SK-N-SH treated with all-trans-retinoic acid at 6 μM for 48 hours (cell line): ENCODE measurements around the gene CFAP97D1.

Source experiments
- ATAC-seq: fragments of 200-7000 bp; cut with Tn5 transposase; 3 replicates; pipeline ENCODE4 v1.9.1; 2020; ENCODE audit warnings: mild to moderate bottlenecking, moderate library complexity
- ARNTL ChIP-seq: fragments of 450-650 bp; formaldehyde crosslinking; IDR thresholded peaks from 2 replicates; pipeline ENCODE4 v1.5.0; 2020; ENCODE audit warnings: low read depth, mild to moderate bottlenecking, moderate library complexity, borderline replicate concordance
- BACH2 ChIP-seq: fragments of 250-450 bp; sonication (Bioruptor Pico); IDR thresholded peaks from 2 replicates; pipeline ENCODE4 v1.9.0; 2021; ENCODE audit warnings: mild to moderate bottlenecking, borderline replicate concordance
- CSDC2 ChIP-seq: fragments of 250-450 bp; sonication (Bioruptor Pico); IDR thresholded peaks from 2 replicates; pipeline ENCODE4 v1.5.0; 2020; ENCODE audit warnings: mild to moderate bottlenecking, moderate library complexity
- CSRNP3 ChIP-seq: fragments of 250-450 bp; sonication (Bioruptor Pico); IDR thresholded peaks from 2 replicates; pipeline ENCODE4 v1.5.1; 2021; ENCODE audit warnings: mild to moderate bottlenecking, moderate library complexity
- ESRRG ChIP-seq: fragments of 250-450 bp; sonication (Bioruptor Pico); IDR thresholded peaks from 2 replicates; pipeline ENCODE4 v1.6.1; 2021; ENCODE audit warnings: mild to moderate bottlenecking
- GLIS3 ChIP-seq: fragments of 250-450 bp; sonication (Bioruptor Pico); IDR thresholded peaks from 2 replicates; pipeline ENCODE4 v1.5.0; 2020; ENCODE audit warnings: mild to moderate bottlenecking, moderate library complexity
- ISL1 ChIP-seq: fragments of 250-450 bp; sonication (Bioruptor Pico); IDR thresholded peaks from 2 replicates; pipeline ENCODE4 v2.1.2; 2022; ENCODE audit warnings: mild to moderate bottlenecking, moderate library complexity
- OSR1 ChIP-seq: fragments of 250-450 bp; sonication (Bioruptor Pico); IDR thresholded peaks from 2 replicates; pipeline ENCODE4 v1.8.0; 2022; ENCODE audit warnings: moderate library complexity, mild to moderate bottlenecking, inconsistent platforms
- PPARA ChIP-seq: fragments of 250-450 bp; sonication (Bioruptor Pico); IDR thresholded peaks from 2 replicates; pipeline ENCODE4 v1.5.0; 2020; ENCODE audit warnings: mild to moderate bottlenecking, borderline replicate concordance
- RARB ChIP-seq: fragments of 250-450 bp; sonication (Bioruptor Pico); IDR thresholded peaks from 2 replicates; pipeline ENCODE4 v1.8.0; 2021; ENCODE audit warnings: mild to moderate bottlenecking, moderate library complexity
- SNAI2 ChIP-seq: fragments of 250-450 bp; sonication (Bioruptor Pico); IDR thresholded peaks from 2 replicates; pipeline ENCODE4 v1.5.0; 2020; ENCODE audit warnings: mild to moderate bottlenecking, moderate library complexity
- TCF4 ChIP-seq: fragments of 250-450 bp; sonication (Bioruptor Pico); IDR thresholded peaks from 2 replicates; pipeline ENCODE4 v1.8.0; 2021; ENCODE audit warnings: mild to moderate bottlenecking, moderate library complexity, borderline replicate concordance
- TOX ChIP-seq: fragments of 250-450 bp; sonication (Bioruptor Pico); IDR thresholded peaks from 2 replicates; pipeline ENCODE4 v1.8.0; 2021; ENCODE audit warnings: mild to moderate bottlenecking, moderate library complexity, borderline replicate concordance
- ZC3H10 ChIP-seq: fragments of 250-450 bp; sonication (Bioruptor Pico); IDR thresholded peaks from 2 replicates; pipeline ENCODE4 v1.5.1; 2021; ENCODE audit warnings: mild to moderate bottlenecking, moderate library complexity
- ZFP3 ChIP-seq: fragments of 250-450 bp; sonication (Bioruptor Pico); IDR thresholded peaks from 2 replicates; pipeline ENCODE4 v1.5.0; 2020; ENCODE audit warnings: mild to moderate bottlenecking, moderate library complexity
- ZFP30 ChIP-seq: fragments of 450-650 bp; formaldehyde crosslinking; IDR thresholded peaks from 2 replicates; pipeline ENCODE4 v1.5.0; 2022; ENCODE audit warnings: mild to moderate bottlenecking, moderate library complexity
- ZNF565 ChIP-seq: fragments of 450-650 bp; formaldehyde crosslinking; conservative IDR thresholded peaks from 2 replicates; pipeline ENCODE4 v1.5.0; 2020; ENCODE audit warnings: low read depth, mild to moderate bottlenecking, moderate library complexity
- ZNF8 ChIP-seq: fragments of 450-650 bp; formaldehyde crosslinking; IDR thresholded peaks from 2 replicates; pipeline ENCODE4 v1.5.0; 2020; ENCODE audit warnings: mild to moderate bottlenecking, moderate library complexity
- TF ChIP-seq, protein P1 (sequence below): fragments of 250-450 bp; sonication (Bioruptor Pico); IDR thresholded peaks from 2 replicates; pipeline ENCODE4 v1.5.1; 2020; ENCODE audit warnings: low read depth, mild to moderate bottlenecking, moderate library complexity
- TF ChIP-seq, protein P2 (sequence below): fragments of 250-450 bp; sonication (Bioruptor Pico); IDR thresholded peaks from 2 replicates; pipeline ENCODE4 v1.5.0; 2020; ENCODE audit warnings: mild to moderate bottlenecking, moderate library complexity
- TF ChIP-seq, protein P3 (sequence below): fragments of 250-450 bp; sonication (Bioruptor Pico); IDR thresholded peaks from 2 replicates; pipeline ENCODE4 v1.8.0; 2021; ENCODE audit warnings: low read depth, mild to moderate bottlenecking, moderate library complexity, borderline replicate concordance
- TF ChIP-seq, protein P4 (sequence below): fragments of 250-450 bp; sonication (Bioruptor Pico); IDR thresholded peaks from 2 replicates; pipeline ENCODE4 v1.8.0; 2020; ENCODE audit warnings: mild to moderate bottlenecking, moderate library complexity, borderline replicate concordance

Gene CFAP97D1

DNA sequence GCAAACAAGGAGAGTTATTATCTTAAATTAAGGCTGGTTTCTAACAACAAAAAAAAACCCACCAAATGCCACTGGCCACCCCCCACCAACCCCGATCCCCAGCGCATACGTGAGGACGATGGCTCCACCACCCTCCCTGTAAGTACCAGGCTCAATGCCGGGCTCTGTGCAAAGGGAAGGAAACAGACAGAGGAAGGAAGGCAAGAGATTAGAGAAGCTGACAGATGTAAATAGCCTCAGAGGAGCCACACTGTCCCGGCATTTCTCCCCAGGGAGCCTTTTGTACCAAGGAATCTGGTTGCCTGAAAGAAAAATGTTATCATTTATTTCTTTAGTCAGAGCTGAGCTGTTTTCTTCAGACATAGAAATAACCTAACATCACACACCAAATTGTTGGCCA lies 34.7 kb upstream of the CFAP97D1 start:
- TF ChIP-seq ZFP3 = no peak
- no peak for TF ChIP-seq CSDC2 (CRISPR knock-in tag)
- no peak for ATAC-seq

DNA sequence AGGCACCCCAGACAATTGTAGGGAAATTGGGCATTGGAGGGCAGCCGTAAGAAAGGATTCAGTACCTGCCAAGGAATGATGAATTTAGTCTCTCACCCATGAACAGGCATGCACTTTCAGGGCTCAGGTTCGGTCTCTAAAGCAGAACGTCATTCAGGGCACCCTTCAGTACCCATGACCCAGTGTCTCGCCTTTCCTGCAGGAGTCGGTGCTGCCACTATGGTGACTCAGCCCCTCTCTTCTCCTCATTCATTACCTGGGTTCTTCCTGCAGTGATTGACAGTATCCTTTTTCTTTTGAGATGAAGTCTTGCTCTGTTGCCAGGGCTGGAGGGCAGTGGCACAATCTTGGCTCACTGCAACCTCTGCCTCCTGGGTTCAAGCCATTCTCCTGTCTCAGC lies 30.1 kb upstream of the CFAP97D1 start:
- TF ChIP-seq OSR1 (no peak), ISL1 (CRISPR knock-in tag) (no peak), SNAI2 (CRISPR knock-in tag) (no peak), ZC3H10 (CRISPR knock-in tag) (no peak), GLIS3 (no peak), TOX (no peak), TCF4 (CRISPR knock-in tag) (no peak), BACH2 (no peak), ZNF8 (CRISPR knock-in tag) (no peak), PPARA (no peak), CSRNP3 (no peak), RARB (CRISPR knock-in tag) (no peak), ZFP30 (CRISPR knock-in tag) (no peak), ZFP3 (no peak), ARNTL (no peak), ESRRG (CRISPR knock-in tag) (no peak), ZNF565 (CRISPR knock-in tag) (no peak)
- TF ChIP-seq, protein P1, sequence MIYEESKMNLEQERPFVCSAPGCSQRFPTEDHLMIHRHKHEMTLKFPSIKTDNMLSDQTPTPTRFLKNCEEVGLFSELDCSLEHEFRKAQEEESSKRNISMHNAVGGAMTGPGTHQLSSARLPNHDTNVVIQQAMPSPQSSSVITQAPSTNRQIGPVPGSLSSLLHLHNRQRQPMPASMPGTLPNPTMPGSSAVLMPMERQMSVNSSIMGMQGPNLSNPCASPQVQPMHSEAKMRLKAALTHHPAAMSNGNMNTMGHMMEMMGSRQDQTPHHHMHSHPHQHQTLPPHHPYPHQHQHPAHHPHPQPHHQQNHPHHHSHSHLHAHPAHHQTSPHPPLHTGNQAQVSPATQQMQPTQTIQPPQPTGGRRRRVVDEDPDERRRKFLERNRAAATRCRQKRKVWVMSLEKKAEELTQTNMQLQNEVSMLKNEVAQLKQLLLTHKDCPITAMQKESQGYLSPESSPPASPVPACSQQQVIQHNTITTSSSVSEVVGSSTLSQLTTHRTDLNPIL = no peak
- TF ChIP-seq, protein P2, sequence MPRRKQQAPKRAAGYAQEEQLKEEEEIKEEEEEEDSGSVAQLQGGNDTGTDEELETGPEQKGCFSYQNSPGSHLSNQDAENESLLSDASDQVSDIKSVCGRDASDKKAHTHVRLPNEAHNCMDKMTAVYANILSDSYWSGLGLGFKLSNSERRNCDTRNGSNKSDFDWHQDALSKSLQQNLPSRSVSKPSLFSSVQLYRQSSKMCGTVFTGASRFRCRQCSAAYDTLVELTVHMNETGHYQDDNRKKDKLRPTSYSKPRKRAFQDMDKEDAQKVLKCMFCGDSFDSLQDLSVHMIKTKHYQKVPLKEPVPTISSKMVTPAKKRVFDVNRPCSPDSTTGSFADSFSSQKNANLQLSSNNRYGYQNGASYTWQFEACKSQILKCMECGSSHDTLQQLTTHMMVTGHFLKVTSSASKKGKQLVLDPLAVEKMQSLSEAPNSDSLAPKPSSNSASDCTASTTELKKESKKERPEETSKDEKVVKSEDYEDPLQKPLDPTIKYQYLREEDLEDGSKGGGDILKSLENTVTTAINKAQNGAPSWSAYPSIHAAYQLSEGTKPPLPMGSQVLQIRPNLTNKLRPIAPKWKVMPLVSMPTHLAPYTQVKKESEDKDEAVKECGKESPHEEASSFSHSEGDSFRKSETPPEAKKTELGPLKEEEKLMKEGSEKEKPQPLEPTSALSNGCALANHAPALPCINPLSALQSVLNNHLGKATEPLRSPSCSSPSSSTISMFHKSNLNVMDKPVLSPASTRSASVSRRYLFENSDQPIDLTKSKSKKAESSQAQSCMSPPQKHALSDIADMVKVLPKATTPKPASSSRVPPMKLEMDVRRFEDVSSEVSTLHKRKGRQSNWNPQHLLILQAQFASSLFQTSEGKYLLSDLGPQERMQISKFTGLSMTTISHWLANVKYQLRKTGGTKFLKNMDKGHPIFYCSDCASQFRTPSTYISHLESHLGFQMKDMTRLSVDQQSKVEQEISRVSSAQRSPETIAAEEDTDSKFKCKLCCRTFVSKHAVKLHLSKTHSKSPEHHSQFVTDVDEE (CRISPR knock-in tag) = no peak
- TF ChIP-seq, all 23 proteins: peak for 0
- ATAC-seq = no peak

GRCh38 chr17:43753493-43754129 lies 26.6 kb upstream of the CFAP97D1 start:
- TF ChIP-seq ZNF565 (CRISPR knock-in tag) (no peak), BACH2 (no peak), ISL1 (CRISPR knock-in tag) (no peak)
- ATAC-seq = peak; percentile 18; the same call in 1 of the 3 replicates

GRCh38 chr17:43754947-43755346 lies 25.3 kb upstream of the CFAP97D1 start:
- no peak for ATAC-seq
- no peak for TF ChIP-seq PPARA
- TF ChIP-seq, protein P3, sequence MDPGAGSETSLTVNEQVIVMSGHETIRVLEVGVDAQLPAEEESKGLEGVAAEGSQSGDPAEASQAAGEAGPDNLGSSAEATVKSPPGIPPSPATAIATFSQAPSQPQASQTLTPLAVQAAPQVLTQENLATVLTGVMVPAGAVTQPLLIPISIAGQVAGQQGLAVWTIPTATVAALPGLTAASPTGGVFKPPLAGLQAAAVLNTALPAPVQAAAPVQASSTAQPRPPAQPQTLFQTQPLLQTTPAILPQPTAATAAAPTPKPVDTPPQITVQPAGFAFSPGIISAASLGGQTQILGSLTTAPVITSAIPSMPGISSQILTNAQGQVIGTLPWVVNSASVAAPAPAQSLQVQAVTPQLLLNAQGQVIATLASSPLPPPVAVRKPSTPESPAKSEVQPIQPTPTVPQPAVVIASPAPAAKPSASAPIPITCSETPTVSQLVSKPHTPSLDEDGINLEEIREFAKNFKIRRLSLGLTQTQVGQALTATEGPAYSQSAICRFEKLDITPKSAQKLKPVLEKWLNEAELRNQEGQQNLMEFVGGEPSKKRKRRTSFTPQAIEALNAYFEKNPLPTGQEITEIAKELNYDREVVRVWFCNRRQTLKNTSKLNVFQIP = no peak
- no peak for TF ChIP-seq CSDC2 (CRISPR knock-in tag)
- TF ChIP-seq, protein P2 (CRISPR knock-in tag) = no peak
- TF ChIP-seq TCF4 (CRISPR knock-in tag) = no peak
- no peak for TF ChIP-seq ESRRG (CRISPR knock-in tag)
- TF ChIP-seq, protein P4, sequence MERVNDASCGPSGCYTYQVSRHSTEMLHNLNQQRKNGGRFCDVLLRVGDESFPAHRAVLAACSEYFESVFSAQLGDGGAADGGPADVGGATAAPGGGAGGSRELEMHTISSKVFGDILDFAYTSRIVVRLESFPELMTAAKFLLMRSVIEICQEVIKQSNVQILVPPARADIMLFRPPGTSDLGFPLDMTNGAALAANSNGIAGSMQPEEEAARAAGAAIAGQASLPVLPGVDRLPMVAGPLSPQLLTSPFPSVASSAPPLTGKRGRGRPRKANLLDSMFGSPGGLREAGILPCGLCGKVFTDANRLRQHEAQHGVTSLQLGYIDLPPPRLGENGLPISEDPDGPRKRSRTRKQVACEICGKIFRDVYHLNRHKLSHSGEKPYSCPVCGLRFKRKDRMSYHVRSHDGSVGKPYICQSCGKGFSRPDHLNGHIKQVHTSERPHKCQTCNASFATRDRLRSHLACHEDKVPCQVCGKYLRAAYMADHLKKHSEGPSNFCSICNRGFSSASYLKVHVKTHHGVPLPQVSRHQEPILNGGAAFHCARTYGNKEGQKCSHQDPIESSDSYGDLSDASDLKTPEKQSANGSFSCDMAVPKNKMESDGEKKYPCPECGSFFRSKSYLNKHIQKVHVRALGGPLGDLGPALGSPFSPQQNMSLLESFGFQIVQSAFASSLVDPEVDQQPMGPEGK (CRISPR knock-in tag) = no peak
- no peak for TF ChIP-seq TOX
- TF ChIP-seq GLIS3 = no peak
- TF ChIP-seq ISL1 (CRISPR knock-in tag) = no peak
- TF ChIP-seq, protein P1 = no peak
- no peak for TF ChIP-seq SNAI2 (CRISPR knock-in tag)
- TF ChIP-seq ZFP3 = no peak
- no peak for TF ChIP-seq RARB (CRISPR knock-in tag)
- TF ChIP-seq ARNTL = no peak
- no peak for TF ChIP-seq ZFP30 (CRISPR knock-in tag)
